ENCODE data around the gene ASTL. TPM values are rescaled to one million over a fixed set of nuclear protein-coding genes. Genes with fewer than 3 reads are reported as not detected.

Gene ASTL
- total RNA-seq, 1 donor from 2014 or later = not detected

GRCh38 chr2:96073170-96073775 is 65.0 kb downstream of the ASTL start:
- peaks cover 9% of the 10 kb centered on the region for H3K27me3 ChIP-seq (ENCODE audit: insufficient read depth, low read length)
- DNase-seq (ENCODE audit: low read depth) = no peak
- H3K79me2 ChIP-seq (ENCODE audit: insufficient read depth, low read length) = no peaks in the 10 kb centered on the region
- Mint-ChIP-seq H3K9me3 (ENCODE audit: unreplicated experiment) (peaks cover 10% of the 10 kb centered on the region), H3K36me3 (ENCODE audit: low read depth, unreplicated experiment) (peaks cover 4% of the 10 kb centered on the region), H3K27me3 (ENCODE audit: low read depth, unreplicated experiment) (peaks cover 18% of the 10 kb centered on the region), H3K27ac (ENCODE audit: unreplicated experiment) (no peak overlapping the region), H3K4me3 (ENCODE audit: unreplicated experiment) (no peak overlapping the region), H3K4me1 (ENCODE audit: low read depth, unreplicated experiment) (peaks cover 2% of the 10 kb centered on the region)
- H3K4me3 ChIP-seq (ENCODE audit: insufficient read depth, low read depth, low read length) = no peak overlapping the region
- H4K20me1 ChIP-seq (ENCODE audit: insufficient read depth, low read length) = no peaks in the 10 kb centered on the region
- H3K36me3 ChIP-seq (ENCODE audit: insufficient read depth, low read length) = no peaks in the 10 kb centered on the region
- H3K27ac ChIP-seq (ENCODE audit: low read depth, low read length) = no peak overlapping the region
- H3K4me1 ChIP-seq (ENCODE audit: insufficient read depth, low read length) = no peaks in the 10 kb centered on the region
- no peaks in the 10 kb centered on the region for H3K9me3 ChIP-seq (ENCODE audit: insufficient read depth, low read depth, low read length)
- TF ChIP-seq, protein P1, sequence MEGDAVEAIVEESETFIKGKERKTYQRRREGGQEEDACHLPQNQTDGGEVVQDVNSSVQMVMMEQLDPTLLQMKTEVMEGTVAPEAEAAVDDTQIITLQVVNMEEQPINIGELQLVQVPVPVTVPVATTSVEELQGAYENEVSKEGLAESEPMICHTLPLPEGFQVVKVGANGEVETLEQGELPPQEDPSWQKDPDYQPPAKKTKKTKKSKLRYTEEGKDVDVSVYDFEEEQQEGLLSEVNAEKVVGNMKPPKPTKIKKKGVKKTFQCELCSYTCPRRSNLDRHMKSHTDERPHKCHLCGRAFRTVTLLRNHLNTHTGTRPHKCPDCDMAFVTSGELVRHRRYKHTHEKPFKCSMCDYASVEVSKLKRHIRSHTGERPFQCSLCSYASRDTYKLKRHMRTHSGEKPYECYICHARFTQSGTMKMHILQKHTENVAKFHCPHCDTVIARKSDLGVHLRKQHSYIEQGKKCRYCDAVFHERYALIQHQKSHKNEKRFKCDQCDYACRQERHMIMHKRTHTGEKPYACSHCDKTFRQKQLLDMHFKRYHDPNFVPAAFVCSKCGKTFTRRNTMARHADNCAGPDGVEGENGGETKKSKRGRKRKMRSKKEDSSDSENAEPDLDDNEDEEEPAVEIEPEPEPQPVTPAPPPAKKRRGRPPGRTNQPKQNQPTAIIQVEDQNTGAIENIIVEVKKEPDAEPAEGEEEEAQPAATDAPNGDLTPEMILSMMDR (IDR thresholded peaks at IDR 0.05; ENCODE audit: insufficient read depth, low read depth, low read length) = no peak
- no peak for TF ChIP-seq EZH2 (IDR thresholded peaks at IDR 0.05; ENCODE audit: insufficient read depth, low read length)
- no peak overlapping the region for H3K4me2 ChIP-seq (ENCODE audit: low read length)
- FAIRE-seq = no peak
- no peak overlapping the region for H2AFZ ChIP-seq (ENCODE audit: low read depth, low read length)
- no peak overlapping the region for H3K9ac ChIP-seq (ENCODE audit: low read length)

Other genes starting within 250 kb of the ASTL start
- 23.3 and 24.7 TPM in 2 replicates for gene ANKRD36C, start 146.7 kb downstream of the ASTL start, total RNA-seq
- gene GPAT2, start 103.6 kb downstream of the ASTL start, total RNA-seq = 0.27 TPM in 1 of 2 replicates, not detected in the other
- not detected in 2 replicates for gene ADRA2B, start 21.9 kb downstream of the ASTL start, total RNA-seq
- gene DUSP2, start 6.9 kb upstream of the ASTL start, total RNA-seq = 0.84 and 0.95 TPM in 2 replicates
- 101 and 103 TPM in 2 replicates for gene STARD7, start 70.3 kb upstream of the ASTL start, total RNA-seq
- 41.7 and 45.5 TPM in 2 replicates for gene TMEM127, start 127.5 kb upstream of the ASTL start, total RNA-seq
- gene CIAO1, start 127.7 kb upstream of the ASTL start, total RNA-seq = 56.3 and 58.6 TPM in 2 replicates
- 97.3 and 101 TPM in 2 replicates for gene SNRNP200, start 167.0 kb upstream of the ASTL start, total RNA-seq
- gene ITPRIPL1, start 186.8 kb upstream of the ASTL start, total RNA-seq = 0.10 and 0.45 TPM in 2 replicates
- gene NCAPH, start 197.3 kb upstream of the ASTL start, total RNA-seq = 2.5 and 2.8 TPM in 2 replicates

All from astrocyte (in vitro differentiated cells and primary cell).